Coronary artery (tissue), 2 donors: Measurements from ENCODE around the gene PRIM1.

Experiments
- DNase-seq: peaks from one replicate; pipeline ENCODE4 v3.0.0-alpha.2; 2017; ENCODE audit warnings: low spot score
- H3K27ac ChIP-seq, 2 donors: fragments of 200-600 bp; sonication (generic); one replicate each; pipeline ENCODE4 v1.5.1; 2016 to 2019
- H3K4me3 ChIP-seq: fragments of 200-600 bp; sonication (generic); 2 replicates; pipeline ENCODE4 v1.5.1; 2016; ENCODE audit warnings: mild to moderate bottlenecking, moderate library complexity
- TF ChIP-seq, protein P1 (sequence below): fragments of 200-600 bp; sonication (generic); IDR thresholded peaks from one replicate; pipeline ENCODE4 v1.5.1; 2019; ENCODE audit warnings: antibody characterized with exemption

The PRIM1 gene

GRCh38 chr12:56772625-56773024 lies 20.5 kb upstream of the PRIM1 start:
- DNase-seq, result no peak
- Histone ChIP-seq H3K4me3 (no peak overlapping the region), H3K27ac (no peak overlapping the region)
- TF ChIP-seq, protein P1, sequence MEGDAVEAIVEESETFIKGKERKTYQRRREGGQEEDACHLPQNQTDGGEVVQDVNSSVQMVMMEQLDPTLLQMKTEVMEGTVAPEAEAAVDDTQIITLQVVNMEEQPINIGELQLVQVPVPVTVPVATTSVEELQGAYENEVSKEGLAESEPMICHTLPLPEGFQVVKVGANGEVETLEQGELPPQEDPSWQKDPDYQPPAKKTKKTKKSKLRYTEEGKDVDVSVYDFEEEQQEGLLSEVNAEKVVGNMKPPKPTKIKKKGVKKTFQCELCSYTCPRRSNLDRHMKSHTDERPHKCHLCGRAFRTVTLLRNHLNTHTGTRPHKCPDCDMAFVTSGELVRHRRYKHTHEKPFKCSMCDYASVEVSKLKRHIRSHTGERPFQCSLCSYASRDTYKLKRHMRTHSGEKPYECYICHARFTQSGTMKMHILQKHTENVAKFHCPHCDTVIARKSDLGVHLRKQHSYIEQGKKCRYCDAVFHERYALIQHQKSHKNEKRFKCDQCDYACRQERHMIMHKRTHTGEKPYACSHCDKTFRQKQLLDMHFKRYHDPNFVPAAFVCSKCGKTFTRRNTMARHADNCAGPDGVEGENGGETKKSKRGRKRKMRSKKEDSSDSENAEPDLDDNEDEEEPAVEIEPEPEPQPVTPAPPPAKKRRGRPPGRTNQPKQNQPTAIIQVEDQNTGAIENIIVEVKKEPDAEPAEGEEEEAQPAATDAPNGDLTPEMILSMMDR, result no peak

- no peak overlapping the region for H3K27ac ChIP-seq
- H3K4me3 ChIP-seq, result no peak overlapping the region
- TF ChIP-seq, protein P1, result no peak
- DNase-seq, result no peak
These were observed 17.7 kb upstream of the PRIM1 start for GRCh38 chr12:56769868-56770267.

- DNase-seq, result no peak
- Histone ChIP-seq H3K4me3 (no peak overlapping the region), H3K27ac (no peak overlapping the region)
- TF ChIP-seq, protein P1, result no peak
These were observed 16.3 kb upstream of the PRIM1 start for GRCh38 chr12:56768424-56768823.

DNA sequence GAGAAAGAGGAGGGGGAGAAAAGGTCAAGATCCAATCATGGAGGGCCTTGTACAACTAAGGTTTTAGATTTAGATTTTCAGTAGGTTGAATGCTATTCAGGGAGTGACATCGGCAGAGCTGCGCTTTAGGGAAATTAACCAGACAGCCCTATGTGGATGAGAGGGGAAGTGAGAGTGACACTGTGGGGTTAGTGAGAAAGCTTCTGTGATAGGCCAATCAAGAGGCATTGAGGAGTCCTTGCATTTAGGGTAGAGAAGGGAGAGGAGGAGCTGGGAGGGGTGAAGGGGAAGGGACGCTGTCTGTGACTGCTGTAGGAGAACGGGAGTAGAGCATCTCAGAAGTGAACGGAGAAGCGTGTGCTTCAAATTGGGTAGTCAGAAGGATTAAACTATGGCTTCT lies 14.4 kb upstream of the PRIM1 start:
- Histone ChIP-seq H3K27ac (no peak overlapping the region), H3K4me3 (no peak overlapping the region)
- TF ChIP-seq, protein P1, result no peak
- DNase-seq, result no peak

- TF ChIP-seq, protein P1, result no peak
- no peak overlapping the region for H3K4me3 ChIP-seq
- no peak overlapping the region for H3K27ac ChIP-seq
- no peak for DNase-seq
These were observed 11.9 kb upstream of the PRIM1 start for GRCh38 chr12:56763753-56764657.

DNA sequence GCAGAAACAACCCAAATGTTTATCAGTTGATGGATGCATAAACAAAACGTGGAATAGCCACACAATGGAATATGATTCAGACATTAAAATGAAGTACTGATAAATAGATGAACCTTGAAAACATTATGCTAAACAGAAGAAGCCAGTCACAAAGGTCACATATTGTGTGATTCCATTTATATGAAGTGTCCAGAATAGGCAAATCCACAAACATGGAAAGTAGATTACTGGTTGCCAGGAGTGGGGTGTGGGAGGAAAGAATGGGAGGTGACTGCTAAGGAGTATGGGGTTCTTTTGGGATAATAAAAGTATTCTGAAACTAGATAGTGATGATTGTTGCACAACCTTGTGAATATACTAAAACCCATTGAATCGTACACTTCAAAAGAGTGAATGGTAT lies 9.7 kb upstream of the PRIM1 start:
- Histone ChIP-seq H3K27ac (no peak overlapping the region), H3K4me3 (no peak overlapping the region)
- TF ChIP-seq, protein P1, result no peak
- no peak for DNase-seq

- no peak for DNase-seq
- TF ChIP-seq, protein P1, result no peak
- H3K4me3 ChIP-seq, result no peak overlapping the region
- H3K27ac ChIP-seq, result no peak overlapping the region
These were observed 8.3 kb upstream of the PRIM1 start for GRCh38 chr12:56760460-56760859.
